Left lung (tissue), 10 donors: ENCODE data around the gene KLF11. TPM values are rescaled to one million over a fixed set of nuclear protein-coding genes. Genes with fewer than 3 reads are reported as not detected.

Experiments
- ATAC-seq: fragments of 200-7000 bp; cut with Tn5 transposase; one replicate; pipeline ENCODE4 v1.9.1; 2020; ENCODE audit warnings: moderate library complexity
- DNase-seq, 4 donors: peaks; one replicate each; pipeline ENCODE4 v3.0.0-alpha.2; 2013 to 2020
- H3K27ac ChIP-seq, 2 donors: fragments of 200-600 bp; sonication (generic) in 1 of 2; one replicate each; pipeline versions ENCODE4 v1.5.0 to v1.8.0; 2020 to 2021
- H3K27me3 ChIP-seq, 2 donors: fragments of 200-600 bp; sonication (generic) in 1 of 2; one replicate each; pipeline versions ENCODE4 v1.5.0 to v1.8.0; 2020 to 2021
- H3K36me3 ChIP-seq, 2 donors: fragments of 200-600 bp; sonication (generic) in 1 of 2; one replicate each; pipeline versions ENCODE4 v1.5.0 to v1.8.0; 2020 to 2021
- H3K4me1 ChIP-seq, 2 donors: fragments of 200-600 bp; one replicate each; pipeline ENCODE4 v1.8.0; 2021
- H3K4me3 ChIP-seq, 2 donors: fragments of 200-600 bp; sonication (generic) in 1 of 2; one replicate each; pipeline versions ENCODE4 v1.5.0 to v1.8.0; 2020 to 2021; ENCODE audit warnings: mild to moderate bottlenecking in 1 of 2
- H3K9me3 ChIP-seq, 2 donors: fragments of 200-600 bp; sonication (generic) in 1 of 2; one replicate each; pipeline versions ENCODE4 v1.5.0 to v1.8.0; 2020 to 2021
- intact Hi-C, 2 donors: fragments of 100-400 bp; cut with DNase I; formaldehyde crosslinking; loops; one replicate each; pipeline versions ENCODE4 v1.11.2 to v1.14.2; 2022
- polyA plus RNA-seq, 6 donors: library from polyadenylated mRNA; unstranded; fragments of 120-200 nt; gene quantifications; one replicate each; pipeline ENCODE4 v1.2.1, GENCODE V29; 2013; ENCODE audit not compliant: insufficient read length in 6 of 6
- total RNA-seq, 2 donors: library from RNA; stranded (reverse); fragmentation: NEBNext Ultra II Directional; extraction: Animal tissue kit (Norgen Biotek cat#: 25700); gene quantifications; one replicate each; pipeline ENCODE4 v1.2.1, GENCODE V29; 2021
- TF ChIP-seq, protein P1 (sequence below), 2 donors: fragments of 200-600 bp; sonication (generic) in 1 of 2; IDR thresholded peaks; one replicate each; pipeline versions ENCODE4 v1.5.0 to v1.8.0; 2021; ENCODE audit warnings: antibody characterized with exemption in 2 of 2
- donor health status: DM: no; HTN: yes; CAD: no.
- donor health status: DM: no; HTN: no; CAD: no.

Gene KLF11
- total and polyA plus RNA-seq, 8 donors = 15.7 to 23.0 (median 20.0) TPM

DNA sequence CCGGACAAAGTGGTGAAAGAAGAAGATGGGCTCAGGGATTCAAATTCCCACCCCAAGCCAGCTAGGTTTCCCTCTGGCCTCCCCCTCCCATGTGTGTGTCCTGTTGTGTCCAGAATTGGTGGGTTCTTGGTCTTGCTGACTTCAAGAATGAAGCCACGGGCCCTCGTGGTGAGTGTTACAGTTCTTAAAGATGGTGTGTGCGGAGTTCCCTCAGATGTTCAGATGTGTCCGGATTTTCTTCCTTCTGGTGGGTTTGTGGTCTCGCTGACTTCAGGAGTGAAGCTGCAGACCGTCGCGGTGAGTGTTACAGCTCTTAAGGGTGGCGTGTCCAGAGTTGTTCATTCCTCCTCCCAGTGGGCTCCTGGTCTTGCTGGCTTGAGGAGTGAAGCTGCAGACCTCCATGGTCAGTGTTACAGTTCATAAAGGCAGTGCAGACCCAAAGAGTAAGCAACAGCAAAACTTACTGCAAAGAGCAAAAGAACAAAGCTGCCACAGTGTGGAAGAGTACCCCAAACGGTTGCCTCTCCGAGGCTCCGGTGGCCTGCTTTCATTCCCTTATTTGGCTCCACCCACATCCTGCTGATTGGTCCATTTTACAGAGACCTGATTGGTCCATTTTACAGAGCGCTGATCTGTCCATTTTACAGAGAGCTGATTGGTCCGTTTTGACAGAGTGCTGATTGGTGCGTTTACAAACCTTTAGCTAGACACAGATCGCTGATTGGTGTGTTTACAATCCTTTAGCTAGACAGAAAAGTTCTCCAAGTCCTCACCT lies 37.7 kb upstream of the KLF11 start:
- peak in 1 of 4 donors; percentile 16 for DNase-seq
- TF ChIP-seq, protein P1, sequence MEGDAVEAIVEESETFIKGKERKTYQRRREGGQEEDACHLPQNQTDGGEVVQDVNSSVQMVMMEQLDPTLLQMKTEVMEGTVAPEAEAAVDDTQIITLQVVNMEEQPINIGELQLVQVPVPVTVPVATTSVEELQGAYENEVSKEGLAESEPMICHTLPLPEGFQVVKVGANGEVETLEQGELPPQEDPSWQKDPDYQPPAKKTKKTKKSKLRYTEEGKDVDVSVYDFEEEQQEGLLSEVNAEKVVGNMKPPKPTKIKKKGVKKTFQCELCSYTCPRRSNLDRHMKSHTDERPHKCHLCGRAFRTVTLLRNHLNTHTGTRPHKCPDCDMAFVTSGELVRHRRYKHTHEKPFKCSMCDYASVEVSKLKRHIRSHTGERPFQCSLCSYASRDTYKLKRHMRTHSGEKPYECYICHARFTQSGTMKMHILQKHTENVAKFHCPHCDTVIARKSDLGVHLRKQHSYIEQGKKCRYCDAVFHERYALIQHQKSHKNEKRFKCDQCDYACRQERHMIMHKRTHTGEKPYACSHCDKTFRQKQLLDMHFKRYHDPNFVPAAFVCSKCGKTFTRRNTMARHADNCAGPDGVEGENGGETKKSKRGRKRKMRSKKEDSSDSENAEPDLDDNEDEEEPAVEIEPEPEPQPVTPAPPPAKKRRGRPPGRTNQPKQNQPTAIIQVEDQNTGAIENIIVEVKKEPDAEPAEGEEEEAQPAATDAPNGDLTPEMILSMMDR (IDR thresholded peaks at IDR 0.05) = no peak

DNA sequence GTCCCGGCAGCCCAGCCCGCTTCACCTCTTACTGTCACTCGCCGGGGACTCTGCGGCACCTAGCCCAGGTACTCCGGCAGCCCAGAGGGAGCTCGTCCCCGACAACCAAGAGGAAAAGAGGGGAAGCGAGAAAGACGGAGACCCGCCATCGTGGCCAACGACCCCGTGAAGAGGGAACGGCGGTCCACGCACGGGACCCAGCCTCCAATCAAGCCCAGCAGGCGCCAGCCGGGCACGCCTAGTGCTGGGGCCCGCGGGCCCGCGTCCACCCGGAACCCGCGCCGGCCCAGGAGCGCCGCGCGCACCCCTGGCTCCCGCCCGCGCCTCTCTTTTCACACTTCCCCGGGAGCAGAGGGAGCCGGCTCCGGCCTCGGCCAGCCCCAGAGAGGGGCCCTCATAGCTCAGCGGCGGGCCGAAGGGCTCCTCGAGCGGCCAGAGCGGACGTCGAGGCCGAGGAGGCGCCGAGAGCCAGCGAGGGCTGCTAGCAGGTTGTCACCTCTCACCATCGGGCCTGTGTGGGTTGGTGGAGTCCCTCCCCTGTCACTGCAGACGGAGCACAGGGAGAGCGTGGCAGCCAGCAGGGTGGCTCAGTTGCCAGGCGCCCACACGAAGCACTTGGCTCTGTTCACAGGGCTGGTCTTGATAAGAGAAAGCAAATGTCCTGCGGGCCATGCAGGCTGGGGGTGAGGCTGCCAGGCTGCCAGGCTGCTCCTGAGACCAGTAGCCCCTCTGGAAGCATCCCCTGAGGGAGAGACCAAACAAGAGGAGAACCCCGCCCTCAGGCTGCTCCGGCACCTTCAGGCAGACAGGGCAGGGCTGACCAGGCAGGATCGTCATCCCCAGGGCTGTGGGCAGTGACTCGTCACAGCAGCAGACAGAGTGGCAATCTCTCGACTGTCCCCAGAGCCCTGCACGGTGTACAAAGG lies 36.9 kb upstream of the KLF11 start:
- Histone ChIP-seq H3K36me3 (no peaks in the 10 kb centered on the region), H3K27me3 (peaks cover 0 to 16% of the 10 kb centered on the region in 2 donors), H3K4me3 (no peak overlapping the region), H3K27ac (no peak overlapping the region), H3K4me1 (peaks cover 7 to 11% of the 10 kb centered on the region in 2 donors), H3K9me3 (no peaks in the 10 kb centered on the region)
- DNase-seq = peak in 2 of 4 donors; percentile 38 to 69
- TF ChIP-seq, protein P1 (IDR thresholded peaks at IDR 0.05) = no peak
- intact Hi-C loops = no loop called here
- ATAC-seq = peak; percentile 65

More for the DNA sequence above, 37.7 kb upstream of the KLF11 start:
- Histone ChIP-seq H3K36me3 (no peaks in the 10 kb centered on the region), H3K4me1 (peaks cover 7 to 11% of the 10 kb centered on the region in 2 donors), H3K27ac (no peak overlapping the region), H3K27me3 (peaks cover 0 to 16% of the 10 kb centered on the region in 2 donors), H3K9me3 (no peaks in the 10 kb centered on the region), H3K4me3 (no peak overlapping the region)
- no peak for ATAC-seq
- intact Hi-C loops = no loop called here

- Histone ChIP-seq H3K4me3 (no peak overlapping the region), H3K27ac (no peak overlapping the region), H3K36me3 (no peaks in the 10 kb centered on the region), H3K4me1 (peaks cover 7 to 11% of the 10 kb centered on the region in 2 donors), H3K9me3 (no peaks in the 10 kb centered on the region), H3K27me3 (peaks cover 0 to 16% of the 10 kb centered on the region in 2 donors)
- no peak for ATAC-seq
- intact Hi-C loops = no loop called here
- TF ChIP-seq, protein P1 (IDR thresholded peaks at IDR 0.05) = no peak
- DNase-seq = peak in 1 of 4 donors; percentile 26
Observed at GRCh38 chr2:10007435-10007834, 35.9 kb upstream of the KLF11 start.

DNA sequence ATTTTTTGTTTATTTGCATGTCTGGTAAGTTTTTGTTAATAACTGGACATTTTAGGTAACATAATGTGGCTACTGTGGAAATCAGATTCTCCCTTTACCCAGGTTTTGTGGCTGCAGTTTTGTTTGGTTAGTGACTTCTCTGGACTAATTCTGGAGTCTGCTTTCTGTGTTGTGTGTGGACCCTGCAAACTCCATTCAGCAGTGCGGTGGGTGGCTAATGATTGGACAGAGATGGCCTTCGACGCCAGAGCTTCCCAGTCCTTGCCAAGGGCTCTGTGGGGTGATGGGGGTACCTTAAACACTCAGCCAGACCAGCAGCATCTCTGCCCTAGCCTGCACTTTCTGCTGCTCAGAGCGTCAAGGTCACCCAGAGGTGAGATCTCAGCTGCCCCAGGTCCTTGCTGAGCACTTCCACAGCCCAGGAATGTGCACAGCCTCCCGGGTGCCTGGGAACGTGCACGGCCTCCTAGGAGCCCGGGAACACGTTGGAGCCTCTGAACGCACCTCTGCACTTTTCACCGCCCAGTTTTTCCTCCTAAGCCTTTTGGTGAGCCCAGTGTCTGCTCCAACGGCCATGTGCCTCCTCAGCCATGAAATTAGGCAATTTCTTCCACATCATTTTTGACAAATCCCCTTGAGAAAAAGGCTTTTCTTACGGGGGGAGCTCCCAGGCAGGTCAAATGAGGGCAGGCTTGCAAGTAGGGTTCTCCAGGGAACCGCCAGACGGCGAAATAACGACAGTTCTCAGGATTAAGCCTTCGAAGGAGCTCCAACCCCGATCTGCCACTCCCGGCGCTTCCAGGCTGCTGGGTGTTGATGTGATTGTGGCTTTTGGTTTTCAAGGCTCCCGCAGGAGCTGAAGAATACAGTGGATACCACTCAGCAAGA lies 35.2 kb upstream of the KLF11 start:
- no peak for ATAC-seq
- DNase-seq = peak in 1 of 4 donors; percentile 28
- Histone ChIP-seq H3K4me1 (peaks cover 7 to 11% of the 10 kb centered on the region in 2 donors), H3K36me3 (no peaks in the 10 kb centered on the region), H3K9me3 (no peaks in the 10 kb centered on the region), H3K4me3 (no peak overlapping the region), H3K27ac (no peak overlapping the region), H3K27me3 (peaks cover 0 to 16% of the 10 kb centered on the region in 2 donors)
- intact Hi-C loops = no loop called here
- TF ChIP-seq, protein P1 (IDR thresholded peaks at IDR 0.05) = no peak
